Mesenchymal stem cell (in vitro differentiated cells and primary cell): ENCODE results near the gene CARD19.

ENCODE experiments used
- DNase-seq: peaks from one replicate; pipeline ENCODE4 v3.0.0-alpha.2; 2013
- H2AFZ ChIP-seq: one replicate; pipeline ENCODE4 v1.6.1; 2013; ENCODE audit warnings: low read depth, mild to moderate bottlenecking, control low read depth, inconsistent platforms, low read length, moderate library complexity
- H2AK5ac ChIP-seq: 2 replicates; pipeline ENCODE4 v1.6.1; 2013; ENCODE audit warnings: low read length, moderate library complexity, mild to moderate bottlenecking, inconsistent platforms; ENCODE audit not compliant: severe bottlenecking
- H2BK120ac ChIP-seq: one replicate; pipeline ENCODE4 v1.6.1; 2013; ENCODE audit warnings: low read depth, mild to moderate bottlenecking, inconsistent platforms, low read length, moderate library complexity
- H2BK12ac ChIP-seq, 2 experiments: one replicate each; pipeline ENCODE4 v1.6.1; 2013; ENCODE audit warnings: inconsistent platforms in 2 of 2, low read length in 2 of 2, mild to moderate bottlenecking in 2 of 2, moderate library complexity in 2 of 2, control low read depth in 1 of 2
- H2BK15ac ChIP-seq: one replicate; pipeline ENCODE4 v1.6.1; 2013; ENCODE audit warnings: mild to moderate bottlenecking, low read depth, inconsistent platforms; ENCODE audit not compliant: poor library complexity, severe bottlenecking
- H2BK5ac ChIP-seq: 2 replicates; pipeline ENCODE4 v1.6.1; 2013; ENCODE audit warnings: low read depth, mild to moderate bottlenecking, low read length, control low read depth, inconsistent platforms; ENCODE audit not compliant: poor library complexity, severe bottlenecking
- H3K14ac ChIP-seq, 2 experiments: one replicate each; pipeline ENCODE4 v1.6.1; 2013; ENCODE audit warnings: inconsistent platforms in 2 of 2, low read length in 2 of 2, control low read depth in 1 of 2, mild to moderate bottlenecking in 1 of 2, moderate library complexity in 1 of 2
- H3K18ac ChIP-seq, 2 experiments: one replicate each; pipeline ENCODE4 v1.6.1; 2013; ENCODE audit warnings: inconsistent platforms in 2 of 2, low read length in 2 of 2, control low read depth in 1 of 2, low read depth in 1 of 2, mild to moderate bottlenecking in 1 of 2
- H3K23ac ChIP-seq, 2 experiments: one replicate each; pipeline ENCODE4 v1.6.1; 2013; ENCODE audit warnings: inconsistent platforms in 2 of 2, low read length in 2 of 2, mild to moderate bottlenecking in 2 of 2, moderate library complexity in 2 of 2, control low read depth in 1 of 2
- H3K27ac ChIP-seq: 2 replicates; pipeline ENCODE4 v1.5.1; 2013; ENCODE audit warnings: mild to moderate bottlenecking, moderate library complexity, low read length, control low read depth, inconsistent platforms; ENCODE audit not compliant: poor library complexity, severe bottlenecking
- H3K27me3 ChIP-seq, 2 experiments: 2 replicates each; pipeline versions ENCODE4 v1.6.1 to v1.7.0; 2013; ENCODE audit warnings: low read length in 2 of 2, mild to moderate bottlenecking in 2 of 2, moderate library complexity in 2 of 2, control low read depth in 1 of 2, inconsistent platforms in 1 of 2; ENCODE audit not compliant: control insufficient read depth in 1 of 2, insufficient read depth in 1 of 2
- H3K36me3 ChIP-seq, 2 experiments: 2 replicates each; pipeline versions ENCODE4 v1.6.1 to v1.7.0; 2013; ENCODE audit warnings: low read length in 2 of 2, control low read depth in 1 of 2, inconsistent platforms in 1 of 2, low read depth in 1 of 2, mild to moderate bottlenecking in 1 of 2; ENCODE audit not compliant: insufficient read depth in 2 of 2, control insufficient read depth in 1 of 2
- H3K4ac ChIP-seq, 2 experiments: one replicate each; pipeline ENCODE4 v1.6.1; 2013; ENCODE audit warnings: inconsistent platforms in 2 of 2, low read length in 2 of 2, mild to moderate bottlenecking in 2 of 2, moderate library complexity in 2 of 2, control low read depth in 1 of 2, low read depth in 1 of 2
- H3K4me1 ChIP-seq: 2 replicates; pipeline ENCODE4 v1.6.1; 2013; ENCODE audit warnings: low read depth, low read length, control low read depth; ENCODE audit not compliant: control insufficient read depth, insufficient read depth
- H3K4me2 ChIP-seq: 2 replicates; pipeline ENCODE4 v1.6.1; 2013; ENCODE audit warnings: low read length, mild to moderate bottlenecking, inconsistent platforms; ENCODE audit not compliant: poor library complexity, severe bottlenecking
- H3K4me3 ChIP-seq, 2 experiments: 2 replicates each; pipeline versions ENCODE4 v1.5.1 to v1.7.0; 2013; ENCODE audit warnings: low read length in 2 of 2, mild to moderate bottlenecking in 2 of 2, control low read depth in 1 of 2, low read depth in 1 of 2; ENCODE audit not compliant: insufficient read depth in 1 of 2
- H3K79me1 ChIP-seq: replicated peaks from 2 replicates; pipeline ENCODE4 v1.6.1; 2013; ENCODE audit warnings: mild to moderate bottlenecking, control low read depth, low read length, inconsistent platforms; ENCODE audit not compliant: poor library complexity, severe bottlenecking
- H3K9ac ChIP-seq: 2 replicates; pipeline ENCODE4 v1.7.0; 2013; ENCODE audit warnings: mild to moderate bottlenecking, low read length, moderate library complexity
- H3K9me3 ChIP-seq: 2 replicates; pipeline ENCODE4 v1.7.0; 2013; ENCODE audit warnings: mild to moderate bottlenecking, low read length; ENCODE audit not compliant: control insufficient read depth
- H4K8ac ChIP-seq: one replicate; pipeline ENCODE4 v1.6.1; 2013; ENCODE audit warnings: inconsistent platforms, mild to moderate bottlenecking, low read length, moderate library complexity
- H4K91ac ChIP-seq: one replicate; pipeline ENCODE4 v1.6.1; 2013; ENCODE audit warnings: mild to moderate bottlenecking, low read length, inconsistent platforms
- WGBS: methylation state at CpG from one replicate; pipeline ENCODE4 v1.1.7; 2013; ENCODE audit warnings: mixed read lengths; 5-methylcytosine and 5-hydroxymethylcytosine counted together

CARD19 gene

GRCh38 chr9:93060746-93061259 is 35.2 kb upstream of the CARD19 start:
- Histone ChIP-seq H3K18ac (no peak overlapping the region), H3K9me3 (no peaks in the 10 kb centered on the region), H3K4me1 (peaks cover 14% of the 10 kb centered on the region), H3K4me3 (no peak overlapping the region), H3K4me2 (no peak overlapping the region), H2BK12ac (no peak overlapping the region), H2BK15ac (no peak overlapping the region), H3K27me3 (peaks cover 0 to 55% of the 10 kb centered on the region in 2 experiments), H3K9ac (no peak overlapping the region), H2AFZ (no peak overlapping the region), H4K91ac (no peak overlapping the region), H3K23ac (no peak overlapping the region), H3K79me1 (no peaks in the 10 kb centered on the region), H3K36me3 (peaks cover 0 to 3% of the 10 kb centered on the region in 2 experiments), H4K8ac (no peak overlapping the region), H3K4ac (no peak overlapping the region), H3K27ac (no peak overlapping the region), H3K14ac (no peak overlapping the region), H2AK5ac (no peak overlapping the region), H2BK5ac (no peak overlapping the region), H2BK120ac (no peak overlapping the region)
- 85% methylated on average over 7 of the region's 8 CpGs for WGBS
- no peak for DNase-seq

- Histone ChIP-seq H3K9ac (no peak overlapping the region), H3K23ac (no peak overlapping the region), H3K9me3 (no peaks in the 10 kb centered on the region), H2BK120ac (no peak overlapping the region), H4K8ac (no peak overlapping the region), H4K91ac (no peak overlapping the region), H2BK12ac (no peak overlapping the region), H3K79me1 (no peaks in the 10 kb centered on the region), H3K4me3 (no peak overlapping the region), H3K18ac (no peak overlapping the region), H3K14ac (no peak overlapping the region), H3K4me1 (peaks cover 14% of the 10 kb centered on the region), H3K4me2 (no peak overlapping the region), H3K4ac (no peak overlapping the region), H2AFZ (no peak overlapping the region), H2AK5ac (no peak overlapping the region), H3K27ac (no peak overlapping the region), H3K27me3 (peaks cover 0 to 55% of the 10 kb centered on the region in 2 experiments), H2BK15ac (no peak overlapping the region), H2BK5ac (no peak overlapping the region), H3K36me3 (peaks cover 0 to 3% of the 10 kb centered on the region in 2 experiments)
- DNase-seq, result no peak
- 95% methylated on average over 4 of the region's 4 CpGs for WGBS
Measured at GRCh38 chr9:93061260-93061751, 34.7 kb upstream of the CARD19 start.

- H3K9ac ChIP-seq, result no peak overlapping the region
- H3K4me1 ChIP-seq, result peaks cover 14% of the 10 kb centered on the region
- H3K79me1 ChIP-seq, result no peaks in the 10 kb centered on the region
- no peak overlapping the region for H2BK15ac ChIP-seq
- H3K18ac ChIP-seq, result no peak overlapping the region
- H3K23ac ChIP-seq, result no peak overlapping the region
- no peak overlapping the region for H3K4me3 ChIP-seq
- H4K8ac ChIP-seq, result no peak overlapping the region
- no peak overlapping the region for H2BK5ac ChIP-seq
- 62% methylated on average over 19 of the region's 19 CpGs for WGBS
- no peak overlapping the region for H2BK120ac ChIP-seq
- H2AK5ac ChIP-seq, result no peak overlapping the region
- H2BK12ac ChIP-seq, result no peak overlapping the region
- no peak for DNase-seq
- no peak overlapping the region for H3K4ac ChIP-seq
- H3K9me3 ChIP-seq, result no peaks in the 10 kb centered on the region
- H3K27me3 ChIP-seq, result peaks cover 0 to 55% of the 10 kb centered on the region in 2 experiments
- no peak overlapping the region for H3K27ac ChIP-seq
- H3K4me2 ChIP-seq, result no peak overlapping the region
- peak overlapping the region in 1 of 2 experiments; percentile 21 for H3K14ac ChIP-seq
- H3K36me3 ChIP-seq, result peaks cover 0 to 3% of the 10 kb centered on the region in 2 experiments
- H2AFZ ChIP-seq, result no peak overlapping the region
- H4K91ac ChIP-seq, result no peak overlapping the region
Measured at GRCh38 chr9:93061791-93062763, 33.9 kb upstream of the CARD19 start.

GRCh38 chr9:93064392-93065134 is 31.5 kb upstream of the CARD19 start:
- no peaks in the 10 kb centered on the region for H3K79me1 ChIP-seq
- no peak overlapping the region for H2BK5ac ChIP-seq
- no peak overlapping the region for H2AK5ac ChIP-seq
- H3K9me3 ChIP-seq, result no peaks in the 10 kb centered on the region
- H3K27ac ChIP-seq, result no peak overlapping the region
- no peak overlapping the region for H3K9ac ChIP-seq
- H4K91ac ChIP-seq, result no peak overlapping the region
- H3K36me3 ChIP-seq, result no peaks in the 10 kb centered on the region
- H2BK120ac ChIP-seq, result no peak overlapping the region
- no peak overlapping the region for H3K4ac ChIP-seq
- peaks cover 0 to 41% of the 10 kb centered on the region in 2 experiments for H3K27me3 ChIP-seq
- no peak for DNase-seq
- H3K4me3 ChIP-seq, result no peak overlapping the region
- H3K4me2 ChIP-seq, result no peak overlapping the region
- H2AFZ ChIP-seq, result no peak overlapping the region
- H2BK15ac ChIP-seq, result no peak overlapping the region
- no peak overlapping the region for H4K8ac ChIP-seq
- H3K23ac ChIP-seq, result no peak overlapping the region
- peaks cover 2% of the 10 kb centered on the region for H3K4me1 ChIP-seq
- no peak overlapping the region for H3K18ac ChIP-seq
- 80% methylated on average over 12 of the region's 12 CpGs for WGBS
- H3K14ac ChIP-seq, result no peak overlapping the region
- no peak overlapping the region for H2BK12ac ChIP-seq
